GM23248 (cell line): ENCODE data around the gene JMJD7.

Source experiments
- EZH2 ChIP-seq: fragments of 200-600 bp; sonication (generic); IDR thresholded peaks from 2 replicates; pipeline ENCODE4 v1.6.1; 2018; ENCODE audit warnings: antibody characterized with exemption, mild to moderate bottlenecking; ENCODE audit not compliant: insufficient read depth, poor library complexity, severe bottlenecking
- EZH2phosphoT487 ChIP-seq: fragments of 200-600 bp; sonication (generic); IDR thresholded peaks from 2 replicates; pipeline ENCODE4 v1.6.1; 2018; ENCODE audit warnings: antibody characterized with exemption, moderate library complexity, mild to moderate bottlenecking, low read depth; ENCODE audit not compliant: insufficient read depth

- TF ChIP-seq EZH2 = no peak
- TF ChIP-seq EZH2phosphoT487 = no peak
Observed at GRCh38 chr15:41868321-41868720, 40.4 kb downstream of the JMJD7 start.
